ENCODE results near the gene CACNA1G.

Gene CACNA1G

GRCh38 chr17:50548831-50549230 lies 11.7 kb upstream of the CACNA1G start:
- DNase-seq (ENCODE audit: low read depth in 2 of 2) = no peak

DNA sequence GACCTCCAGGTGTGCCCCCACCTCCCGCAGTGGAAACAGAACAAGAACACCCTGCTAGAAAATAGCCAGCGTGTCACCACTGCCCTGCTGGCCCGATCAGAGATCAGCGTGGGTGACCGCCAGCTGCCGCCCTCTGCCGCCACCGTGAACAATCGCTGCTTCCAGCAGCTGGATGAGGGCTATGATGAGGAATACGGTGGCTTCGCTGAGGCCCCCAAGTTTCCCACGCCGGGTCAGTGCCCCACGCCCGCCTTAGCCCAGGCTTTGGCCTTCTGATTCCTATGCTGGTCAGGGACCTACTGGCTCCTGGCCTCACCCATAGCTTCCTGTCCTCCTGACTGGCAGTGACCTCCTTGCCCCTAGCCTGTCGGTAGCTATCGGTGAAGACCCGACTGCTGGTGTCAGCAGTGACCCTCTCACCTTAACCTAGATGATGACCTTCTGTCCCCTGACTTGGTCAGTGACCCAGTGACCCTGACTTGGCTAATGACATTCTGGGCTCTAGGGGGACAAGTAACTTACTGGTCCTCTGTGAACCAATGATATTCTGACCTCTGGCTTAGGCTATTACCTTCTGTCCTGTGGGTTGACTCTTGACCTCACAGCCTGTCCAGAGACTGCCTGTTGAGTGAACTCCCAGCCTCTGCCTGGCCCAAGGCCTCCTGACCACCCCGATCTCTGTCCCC lies 11.1 kb upstream of the CACNA1G start:
- no peak for DNase-seq (ENCODE audit: low read depth in 2 of 2)

DNA sequence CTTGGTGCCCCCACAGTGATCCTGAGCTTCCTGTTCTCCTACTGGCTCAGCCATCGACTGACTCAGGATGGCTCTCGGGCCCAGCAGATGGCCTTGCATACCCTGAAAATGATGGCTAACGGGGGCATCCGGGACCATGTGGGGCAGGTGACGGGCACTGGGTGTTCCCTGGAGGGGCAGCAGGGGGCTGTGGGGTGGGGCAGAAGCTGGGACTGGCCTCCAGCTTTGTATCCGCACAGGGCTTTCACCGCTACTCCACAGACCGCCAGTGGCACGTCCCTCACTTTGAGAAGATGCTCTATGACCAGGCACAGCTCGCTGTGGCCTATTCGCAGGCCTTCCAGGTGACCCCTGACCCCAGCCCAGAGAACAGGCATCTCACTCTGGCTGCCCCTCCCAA lies 10.5 kb upstream of the CACNA1G start:
- DNase-seq (ENCODE audit: low read depth in 2 of 2) = no peak

GRCh38 chr17:50550661-50551432 lies 9.7 kb upstream of the CACNA1G start:
- DNase-seq (ENCODE audit: low read depth in 2 of 2) = no peak

- no peak for DNase-seq (ENCODE audit: low read depth in 2 of 2)
Observed at GRCh38 chr17:50551433-50551815, 9.1 kb upstream of the CACNA1G start.

GRCh38 chr17:50551884-50552283 lies 8.6 kb upstream of the CACNA1G start:
- no peak for DNase-seq (ENCODE audit: low read depth in 2 of 2)

DNA sequence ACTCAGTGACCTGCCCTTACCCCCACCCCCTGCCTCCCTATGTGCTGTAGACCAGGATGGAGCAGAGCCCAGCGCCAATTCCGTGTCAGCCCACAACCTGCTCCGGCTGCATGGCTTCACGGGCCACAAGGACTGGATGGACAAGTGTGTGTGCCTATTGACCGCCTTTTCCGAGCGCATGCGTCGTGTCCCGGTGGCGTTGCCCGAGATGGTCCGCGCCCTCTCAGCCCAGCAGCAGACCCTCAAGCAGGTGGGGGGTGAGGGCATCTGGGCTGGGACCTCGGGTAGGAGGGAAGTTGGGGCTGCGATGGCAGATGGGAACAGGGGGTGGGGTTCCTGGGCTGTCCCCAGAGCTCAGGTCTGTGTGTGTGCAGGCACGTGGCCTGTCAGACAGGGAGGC lies 6.3 kb upstream of the CACNA1G start:
- DNase-seq (ENCODE audit: low read depth in 2 of 2) = no peak

DNA sequence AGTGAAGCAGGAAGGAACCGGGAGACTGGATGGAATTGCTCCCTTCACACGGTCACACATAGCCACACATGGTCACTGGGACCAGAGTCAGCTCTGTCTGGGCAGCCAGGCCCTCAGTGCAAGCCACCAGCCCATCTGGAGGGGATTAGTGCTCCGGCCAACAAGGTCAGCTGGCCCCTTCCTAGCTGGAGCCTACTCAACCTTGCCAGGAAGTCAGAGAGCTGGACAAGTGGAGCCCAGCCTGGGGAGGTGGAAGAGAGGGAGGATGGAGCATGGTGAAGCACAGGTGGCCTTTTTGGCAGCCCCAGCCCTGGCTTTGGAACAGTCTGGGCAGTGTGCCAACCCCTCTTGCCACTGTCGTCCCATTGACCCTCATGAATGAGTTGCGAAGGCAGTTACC lies 3.7 kb upstream of the CACNA1G start:
- no peak for DNase-seq (ENCODE audit: low read depth in 2 of 2)

- no peak for DNase-seq (ENCODE audit: low read depth in 2 of 2)
Observed at GRCh38 chr17:50557630-50558029, 2.9 kb upstream of the CACNA1G start.

GRCh38 chr17:50558091-50558490 lies 2.4 kb upstream of the CACNA1G start:
- DNase-seq (ENCODE audit: low read depth in 2 of 2) = no peak

DNA sequence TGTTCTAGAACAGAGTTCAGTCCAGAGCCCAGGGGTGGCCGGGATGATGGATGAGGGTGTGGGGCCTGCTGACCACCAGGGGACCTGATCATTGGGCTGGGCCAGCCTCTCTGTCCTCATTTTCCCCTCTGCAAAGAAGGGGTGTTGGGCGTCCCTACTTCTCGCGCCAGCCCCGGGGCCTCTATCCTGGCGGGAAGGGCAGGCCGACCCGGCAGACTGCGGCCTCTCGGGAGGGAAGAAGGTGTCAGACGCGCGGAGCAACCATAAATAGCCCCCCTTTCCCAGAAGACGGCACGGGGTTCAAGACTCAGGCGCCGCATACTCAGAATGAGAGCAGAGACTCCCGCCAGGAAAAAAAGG lies 2.0 kb upstream of the CACNA1G start:
- no peak for DNase-seq (ENCODE audit: low read depth in 2 of 2)

- no peak for DNase-seq (ENCODE audit: low read depth in 2 of 2)
Observed at GRCh38 chr17:50558941-50559614, 1.4 kb upstream of the CACNA1G start.

GRCh38 chr17:50559674-50560184 lies 786 bp upstream of the CACNA1G start:
- peak in 1 of 2 donors; percentile 33 for DNase-seq (ENCODE audit: low read depth in 2 of 2)

DNA sequence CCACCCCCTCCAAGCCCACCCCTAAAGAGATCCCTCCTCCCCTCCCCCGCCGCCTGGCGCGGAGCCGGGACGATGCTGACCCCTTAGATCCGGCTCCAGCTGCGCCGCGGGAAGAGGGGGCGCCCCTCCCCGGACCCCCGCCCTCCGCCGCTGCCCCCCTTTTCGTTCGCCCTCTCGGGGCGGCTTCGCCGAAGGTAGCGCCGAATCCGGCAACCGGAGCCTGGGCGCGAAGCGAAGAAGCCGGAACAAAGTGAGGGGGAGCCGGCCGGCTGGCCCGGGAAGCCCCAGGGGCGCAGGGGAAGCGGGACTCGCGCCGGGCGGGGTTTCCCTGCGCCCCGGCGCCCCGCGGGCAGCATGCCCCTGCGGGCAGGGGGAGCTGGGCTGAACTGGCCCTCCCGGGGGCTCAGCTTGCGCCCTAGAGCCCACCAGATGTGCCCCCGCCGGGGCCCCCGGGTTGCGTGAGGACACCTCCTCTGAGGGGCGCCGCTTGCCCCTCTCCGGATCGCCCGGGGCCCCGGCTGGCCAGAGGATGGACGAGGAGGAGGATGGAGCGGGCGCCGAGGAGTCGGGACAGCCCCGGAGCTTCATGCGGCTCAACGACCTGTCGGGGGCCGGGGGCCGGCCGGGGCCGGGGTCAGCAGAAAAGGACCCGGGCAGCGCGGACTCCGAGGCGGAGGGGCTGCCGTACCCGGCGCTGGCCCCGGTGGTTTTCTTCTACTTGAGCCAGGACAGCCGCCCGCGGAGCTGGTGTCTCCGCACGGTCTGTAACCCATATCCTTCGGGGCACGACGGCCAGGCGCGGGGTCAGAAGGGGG lies 623 bp downstream of the CACNA1G start:
- no peak for DNase-seq (ENCODE audit: low read depth in 2 of 2)

- DNase-seq (ENCODE audit: low read depth in 2 of 2) = no peak
Observed at GRCh38 chr17:50561746-50562141, 1.2 kb downstream of the CACNA1G start.

- no peak for DNase-seq (ENCODE audit: low read depth in 2 of 2)
Observed at GRCh38 chr17:50562242-50563091, 2.0 kb downstream of the CACNA1G start.

GRCh38 chr17:50563092-50563511 lies 2.6 kb downstream of the CACNA1G start:
- no peak for DNase-seq (ENCODE audit: low read depth in 2 of 2)

GRCh38 chr17:50564916-50565315 lies 4.4 kb downstream of the CACNA1G start:
- DNase-seq (ENCODE audit: low read depth in 2 of 2) = no peak

DNA sequence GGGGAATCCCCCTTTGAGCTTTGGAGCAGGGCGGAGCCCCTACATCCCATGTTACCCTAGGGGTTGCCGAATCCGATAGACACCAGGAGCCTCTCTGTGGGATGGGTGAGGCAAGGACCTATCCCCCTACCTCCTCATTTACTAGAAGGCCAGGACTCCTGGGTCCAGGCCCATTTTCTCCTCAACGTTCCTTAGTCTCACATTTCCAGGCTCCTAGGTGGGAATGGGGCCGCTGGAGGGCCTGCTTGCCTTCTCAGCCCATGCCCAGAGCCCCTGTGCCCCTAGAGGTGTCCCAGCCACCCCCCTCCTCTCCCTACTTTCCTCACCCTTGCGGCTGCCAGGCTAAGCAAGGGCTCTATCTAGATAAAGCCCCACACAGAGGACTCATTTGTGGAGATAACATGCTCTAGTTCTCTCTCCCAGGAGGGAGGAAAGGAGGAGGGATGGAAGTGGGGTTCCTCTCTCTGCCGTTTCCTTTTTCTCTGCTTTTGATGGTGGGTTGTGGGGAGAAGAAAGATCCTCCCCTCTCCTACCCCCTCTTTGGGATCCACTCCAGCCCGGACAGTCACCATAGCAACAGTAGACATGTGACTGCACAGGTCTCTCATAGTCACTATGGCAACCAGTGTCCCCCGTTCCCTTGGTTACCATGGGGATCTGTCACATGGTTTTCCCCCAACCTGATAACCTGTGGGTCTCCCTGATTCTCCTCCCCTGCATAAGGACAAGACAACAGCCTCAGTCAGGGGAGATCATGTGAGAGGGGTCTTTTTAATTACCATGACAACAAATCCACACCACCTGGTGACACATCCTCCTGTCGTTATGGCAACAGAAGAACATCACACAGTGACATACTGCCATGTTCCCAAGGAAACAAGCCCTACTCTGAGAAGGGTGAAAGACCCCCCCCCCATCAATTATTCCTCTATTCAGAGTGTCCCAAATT lies 5.2 kb downstream of the CACNA1G start:
- no peak for DNase-seq (ENCODE audit: low read depth in 2 of 2)

GRCh38 chr17:50566886-50567285 lies 6.4 kb downstream of the CACNA1G start:
- no peak for DNase-seq (ENCODE audit: low read depth in 2 of 2)

Measured in stimulated activated CD8-positive, alpha-beta memory T cell treated with anti-CD3 and anti-CD28 coated beads, Interleukin-2, amount 100 ng/mL, for 48 hours (primary cell).